ENCODE results near the gene CHCHD6. TPM values are rescaled to one million over a fixed set of nuclear protein-coding genes. Genes with fewer than 3 reads are reported as not detected.

The CHCHD6 gene
- total RNA-seq, 1 experiment from 2014 or later: 36.3 TPM

- H3K4me2 ChIP-seq (ENCODE audit: low read length): no peak overlapping the region
- CTCF ChIA-PET: no interaction called here
Measured at GRCh38 chr3:126895178-126896066, 191.4 kb downstream of the CHCHD6 start.

More at GRCh38 chr3:126895178-126896066, 191.4 kb downstream of the CHCHD6 start:
- BruUV-seq (replicated peaks): no TSS peak
- intact Hi-C loops (cut with micrococcal nuclease): no loop called here
- POLR2A ChIA-PET: no interaction called here
- RAD21 ChIA-PET (ENCODE audit: low non-redundant PET in 1 of 2, low total read pairs in 2 of 2, uncharacterized antibody in 2 of 2, unreplicated experiment in 2 of 2): no interaction called here
- no peaks in the 10 kb centered on the region for H4K20me1 ChIP-seq (ENCODE audit: insufficient read depth)
- no peak for TF ChIP-seq ZFX (IDR thresholded peaks at IDR 0.05)
- TF ChIP-seq RAD21 (IDR thresholded peaks at IDR 0.05; ENCODE audit: low read depth): no peak
- no peak for TF ChIP-seq SP1 (IDR thresholded peaks at IDR 0.05; ENCODE audit: low read depth)
- TF ChIP-seq ELF1 (IDR thresholded peaks at IDR 0.05; ENCODE audit: borderline replicate concordance, low read depth): no peak
- no peak for TF ChIP-seq ATF3 (IDR thresholded peaks at IDR 0.05)
- no peak for TF ChIP-seq SIN3A (IDR thresholded peaks at IDR 0.05; ENCODE audit: low read depth)
- TF ChIP-seq MAX (IDR thresholded peaks at IDR 0.05): no peak
- no peak for TF ChIP-seq ZBTB33 (IDR thresholded peaks at IDR 0.05; ENCODE audit: extremely low read depth, insufficient replicate concordance, low read length)
- TF ChIP-seq EZH2 (IDR thresholded peaks at IDR 0.05): no peak
- no peak for TF ChIP-seq CBX3 (IDR thresholded peaks at IDR 0.05; ENCODE audit: low read depth)
- no peak for TF ChIP-seq ZNF274 (IDR thresholded peaks at IDR 0.05; ENCODE audit: low read depth, low read length)
- no peak for TF ChIP-seq POLR2AphosphoS5 (IDR thresholded peaks at IDR 0.05; ENCODE audit: low read depth, low read length)
- TF ChIP-seq TCF7L2 (IDR thresholded peaks at IDR 0.05; ENCODE audit: borderline replicate concordance, extremely low read depth, insufficient read depth, insufficient read length): no peak
- no peaks in the 10 kb centered on the region for H3K27me3 ChIP-seq (ENCODE audit: insufficient read depth, low read length)
- no peak overlapping the region for H2AFZ ChIP-seq (ENCODE audit: low read depth, low read length, poor library complexity, severe bottlenecking)
- DNase-seq (ENCODE audit: low read depth, low spot score): no peak
- no peak overlapping the region for H3K4me3 ChIP-seq (replicated peaks in 1 of 2; ENCODE audit: low read depth in 1 of 2, low read length in 2 of 2)
- H3K9me2 ChIP-seq (ENCODE audit: insufficient read depth): no peaks in the 10 kb centered on the region
- H3K4me1 ChIP-seq (ENCODE audit: control insufficient read depth in 1 of 2, insufficient read depth in 2 of 2, low read length in 2 of 2): peaks cover 3 to 10% of the 10 kb centered on the region in 2 experiments; a peak in 1 of 4 replicates
- H3K9ac ChIP-seq (ENCODE audit: low read length): no peak overlapping the region
- H3K27ac ChIP-seq (ENCODE audit: low read depth, low read length): no peak overlapping the region
- H3K36me3 ChIP-seq (ENCODE audit: control insufficient read depth in 1 of 2, insufficient read depth in 2 of 2, low read length in 2 of 2): no peaks in the 10 kb centered on the region
- no peaks in the 10 kb centered on the region for H3K79me2 ChIP-seq (ENCODE audit: insufficient read depth, low read length)
- no peaks in the 10 kb centered on the region for H3K9me3 ChIP-seq (ENCODE audit: control insufficient read depth in 1 of 2, insufficient read depth in 1 of 2, low read depth in 1 of 2, low read length in 2 of 2)
- no peak for ATAC-seq

Data from HCT116 (cell line).